Adrenal gland (tissue), 5 donors: Measurements from ENCODE around the gene XAGE2.

Source experiments
- CTCF ChIP-seq, 6 experiments: fragments of 450-650 bp in 4 of 6; fragments of 200-600 bp in 2 of 6; sonication (generic) in 1 of 6; IDR thresholded peaks; 1 replicate in 5 of 6; 2 replicates in 1 of 6; pipeline versions ENCODE4 v1.5.1 to v1.8.0; 2016 to 2021; ENCODE audit warnings: antibody characterized with exemption in 6 of 6, mild to moderate bottlenecking in 2 of 6, moderate library complexity in 1 of 6
- POLR2A ChIP-seq, 2 donors: fragments of 450-650 bp; IDR thresholded peaks; one replicate each; pipeline ENCODE4 v1.6.1; 2017; ENCODE audit warnings: antibody characterized with exemption in 2 of 2, mild to moderate bottlenecking in 2 of 2, moderate library complexity in 1 of 2
- donor health status: DM: no; HTN: no; CAD: no.

- TF ChIP-seq CTCF (IDR thresholded peaks at IDR 0.05) (no peak), POLR2A (IDR thresholded peaks at IDR 0.05) (no peak)
These were observed 48.0 kb downstream of the XAGE2 start for GRCh38 chrX:52416816-52417215.
